PC-9 (cell line): ENCODE measurements around the gene CACNA1D.

Experiments
- EZH2 ChIP-seq: fragments of 200-600 bp; sonication (generic); IDR thresholded peaks from 2 replicates; pipeline ENCODE4 v1.8.0; 2017; ENCODE audit warnings: antibody characterized with exemption, low read depth
- TF ChIP-seq, protein P1 (sequence below): fragments of 200-600 bp; sonication (generic); conservative IDR thresholded peaks from 2 replicates; pipeline ENCODE4 v1.6.1; 2017; ENCODE audit warnings: mixed run types, antibody characterized with exemption, mild to moderate bottlenecking, moderate library complexity

DNA sequence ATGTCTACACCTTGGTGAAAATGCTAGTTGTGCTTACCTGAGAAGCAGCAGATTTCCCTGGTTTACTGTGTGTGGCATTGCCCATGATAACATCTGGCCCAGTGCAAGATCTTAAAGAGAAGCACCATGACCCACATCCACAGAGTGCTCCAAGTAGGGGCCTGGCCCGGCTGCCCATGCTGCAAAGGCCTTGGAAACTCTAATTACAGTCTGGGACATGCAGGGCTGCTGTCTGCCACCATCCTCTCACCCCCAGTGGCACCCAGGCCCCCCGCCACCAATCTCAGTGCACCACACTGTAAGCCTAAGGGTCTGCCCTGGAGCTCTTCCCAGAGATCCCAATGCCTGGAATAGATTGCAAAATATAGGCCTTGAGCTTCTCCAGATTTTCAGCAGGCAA is 219.2 kb downstream of the CACNA1D start:
- TF ChIP-seq, protein P1, sequence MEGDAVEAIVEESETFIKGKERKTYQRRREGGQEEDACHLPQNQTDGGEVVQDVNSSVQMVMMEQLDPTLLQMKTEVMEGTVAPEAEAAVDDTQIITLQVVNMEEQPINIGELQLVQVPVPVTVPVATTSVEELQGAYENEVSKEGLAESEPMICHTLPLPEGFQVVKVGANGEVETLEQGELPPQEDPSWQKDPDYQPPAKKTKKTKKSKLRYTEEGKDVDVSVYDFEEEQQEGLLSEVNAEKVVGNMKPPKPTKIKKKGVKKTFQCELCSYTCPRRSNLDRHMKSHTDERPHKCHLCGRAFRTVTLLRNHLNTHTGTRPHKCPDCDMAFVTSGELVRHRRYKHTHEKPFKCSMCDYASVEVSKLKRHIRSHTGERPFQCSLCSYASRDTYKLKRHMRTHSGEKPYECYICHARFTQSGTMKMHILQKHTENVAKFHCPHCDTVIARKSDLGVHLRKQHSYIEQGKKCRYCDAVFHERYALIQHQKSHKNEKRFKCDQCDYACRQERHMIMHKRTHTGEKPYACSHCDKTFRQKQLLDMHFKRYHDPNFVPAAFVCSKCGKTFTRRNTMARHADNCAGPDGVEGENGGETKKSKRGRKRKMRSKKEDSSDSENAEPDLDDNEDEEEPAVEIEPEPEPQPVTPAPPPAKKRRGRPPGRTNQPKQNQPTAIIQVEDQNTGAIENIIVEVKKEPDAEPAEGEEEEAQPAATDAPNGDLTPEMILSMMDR: no peak
- TF ChIP-seq EZH2: no peak
